HEK293T (cell line): ENCODE measurements around the gene ARL13A.

Source experiments
- ARNT ChIP-seq: fragments of 450-650 bp; IDR thresholded peaks from 2 replicates; pipeline ENCODE4 v1.6.1; 2017; ENCODE audit warnings: mild to moderate bottlenecking
- BHLHE40 ChIP-seq: fragments of 450-650 bp; IDR thresholded peaks from 2 replicates; pipeline ENCODE4 v1.6.1; 2016; ENCODE audit warnings: mild to moderate bottlenecking, moderate library complexity, borderline replicate concordance
- CTBP1 ChIP-seq: fragments of 450-650 bp; IDR thresholded peaks from 2 replicates; pipeline ENCODE4 v1.6.1; 2016; ENCODE audit warnings: borderline replicate concordance
- FOXA1 ChIP-seq: fragments of 450-650 bp; IDR thresholded peaks from 2 replicates; pipeline ENCODE4 v1.6.1; 2016; ENCODE audit warnings: mild to moderate bottlenecking
- FOXK2 ChIP-seq: fragments of 450-650 bp; IDR thresholded peaks from 2 replicates; pipeline ENCODE4 v1.6.1; 2016; ENCODE audit warnings: mild to moderate bottlenecking
- FOXM1 ChIP-seq: fragments of 450-650 bp; IDR thresholded peaks from 2 replicates; pipeline ENCODE4 v1.6.1; 2017; ENCODE audit warnings: mild to moderate bottlenecking, borderline replicate concordance
- HDGF ChIP-seq: fragments of 450-650 bp; IDR thresholded peaks from 2 replicates; pipeline ENCODE4 v1.6.1; 2017; ENCODE audit warnings: antibody characterized with exemption, borderline replicate concordance
- L3MBTL2 ChIP-seq: fragments of 450-650 bp; conservative IDR thresholded peaks from 2 replicates; pipeline ENCODE4 v1.6.1; 2016; ENCODE audit warnings: mild to moderate bottlenecking
- NFRKB ChIP-seq: fragments of 450-650 bp; IDR thresholded peaks from 2 replicates; pipeline ENCODE4 v1.6.1; 2016; ENCODE audit warnings: mild to moderate bottlenecking, moderate library complexity
- SP1 ChIP-seq: fragments of 450-650 bp; IDR thresholded peaks from 2 replicates; pipeline ENCODE4 v1.6.1; 2017
- SUZ12 ChIP-seq: fragments of 450-650 bp; IDR thresholded peaks from 2 replicates; pipeline ENCODE4 v1.6.1; 2016; ENCODE audit warnings: mild to moderate bottlenecking
- ZNF384 ChIP-seq: fragments of 450-650 bp; IDR thresholded peaks from 2 replicates; pipeline ENCODE4 v1.6.1; 2016
- TF ChIP-seq, protein P1 (sequence below): fragments of 450-650 bp; IDR thresholded peaks from 2 replicates; pipeline ENCODE4 v1.6.1; 2016

DNA sequence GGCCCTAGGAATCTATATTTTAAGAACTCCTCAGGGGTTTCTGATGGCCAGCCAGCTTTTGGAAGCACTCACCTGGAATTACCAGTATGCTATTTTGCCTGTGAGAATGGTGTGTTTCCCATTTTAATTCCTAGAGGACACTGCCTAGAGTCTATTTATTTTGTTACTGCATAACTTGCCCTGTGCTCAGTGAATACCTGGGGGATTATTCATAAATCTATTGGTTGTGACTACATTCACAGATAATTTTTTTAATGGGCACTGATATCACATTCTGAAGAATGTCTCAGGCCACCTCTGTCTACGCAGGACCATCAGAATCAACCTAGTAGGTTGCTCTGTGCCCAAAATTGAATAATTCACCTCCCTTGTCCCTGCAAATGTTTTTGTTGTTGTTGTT lies 6.7 kb downstream of the ARL13A start:
- TF ChIP-seq SUZ12: no peak
- TF ChIP-seq, protein P1, sequence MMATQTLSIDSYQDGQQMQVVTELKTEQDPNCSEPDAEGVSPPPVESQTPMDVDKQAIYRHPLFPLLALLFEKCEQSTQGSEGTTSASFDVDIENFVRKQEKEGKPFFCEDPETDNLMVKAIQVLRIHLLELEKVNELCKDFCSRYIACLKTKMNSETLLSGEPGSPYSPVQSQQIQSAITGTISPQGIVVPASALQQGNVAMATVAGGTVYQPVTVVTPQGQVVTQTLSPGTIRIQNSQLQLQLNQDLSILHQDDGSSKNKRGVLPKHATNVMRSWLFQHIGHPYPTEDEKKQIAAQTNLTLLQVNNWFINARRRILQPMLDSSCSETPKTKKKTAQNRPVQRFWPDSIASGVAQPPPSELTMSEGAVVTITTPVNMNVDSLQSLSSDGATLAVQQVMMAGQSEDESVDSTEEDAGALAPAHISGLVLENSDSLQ: no peak
- TF ChIP-seq SP1: no peak
- TF ChIP-seq CTBP1: no peak
- TF ChIP-seq HDGF: no peak
- TF ChIP-seq ARNT: no peak
- no peak for TF ChIP-seq NFRKB
- TF ChIP-seq FOXM1: no peak
- no peak for TF ChIP-seq ZNF384
- TF ChIP-seq FOXA1: no peak
- no peak for TF ChIP-seq L3MBTL2
- no peak for TF ChIP-seq FOXK2
- TF ChIP-seq BHLHE40: no peak
